ENCODE measurements around the gene VAV2. TPM values are rescaled to one million over a fixed set of nuclear protein-coding genes. Genes with fewer than 3 reads are reported as not detected.

The VAV2 gene
- total RNA-seq, 1 donor from 2014 or later = 34.6 TPM

GRCh38 chr9:133835262-133835901 is 156.7 kb downstream of the VAV2 start:
- Histone ChIP-seq H3K4me3 (no peak overlapping the region), H3K27me3 (no peaks in the 10 kb centered on the region), H3K4me1 (no peaks in the 10 kb centered on the region), H3K27ac (no peak overlapping the region), H3K36me3 (no peaks in the 10 kb centered on the region), H3K9me3 (no peaks in the 10 kb centered on the region)
- intact Hi-C loops (cut with DNase I) = no loop called here
- ATAC-seq (no peak), DNase-seq (no peak)
- TF ChIP-seq CTCF (IDR thresholded peaks at IDR 0.05) = no peak

DNA sequence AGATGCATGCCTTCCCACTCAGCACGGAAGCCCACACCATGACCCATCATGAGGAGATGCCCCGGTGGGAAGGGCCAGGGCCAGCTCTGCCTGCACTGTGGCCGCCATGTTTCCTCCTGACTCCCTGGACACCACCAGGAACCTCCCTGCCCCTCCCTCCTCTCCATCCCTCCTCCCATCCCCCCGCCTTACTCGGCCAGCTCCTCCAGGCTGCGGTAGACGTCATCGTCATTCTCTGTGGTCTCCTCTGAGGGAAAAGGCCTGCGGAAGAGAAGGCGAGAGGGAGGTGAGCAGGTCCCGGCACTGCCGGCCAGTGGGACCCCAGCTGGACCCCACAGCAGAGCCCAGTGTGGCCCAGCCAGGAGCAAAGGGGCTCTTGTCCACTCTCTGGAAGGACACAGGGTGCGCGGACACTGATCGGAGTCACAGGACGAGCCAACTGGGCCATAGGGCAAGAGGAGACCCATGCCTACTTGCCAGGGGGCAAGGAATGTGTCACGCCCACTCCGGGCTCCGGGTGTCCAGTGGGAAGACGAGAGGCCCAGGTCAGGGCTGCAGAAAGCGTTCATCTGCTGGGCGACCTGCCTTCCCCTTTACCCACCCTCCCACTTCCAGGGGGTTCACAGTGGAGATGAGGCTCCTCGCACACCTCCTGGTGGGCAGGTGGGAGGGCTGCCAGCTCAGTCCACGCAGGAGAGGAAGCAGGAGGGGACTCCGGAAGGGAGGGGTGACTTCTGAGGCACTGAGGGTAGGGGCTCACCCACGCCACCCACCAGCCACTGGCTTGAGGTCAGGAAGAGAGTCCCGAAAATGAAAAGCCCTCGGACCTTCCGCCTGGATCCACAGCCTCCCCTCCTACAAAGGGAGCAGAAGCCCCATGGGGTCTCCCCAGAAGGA is 157.8 kb downstream of the VAV2 start:
- Histone ChIP-seq H3K36me3 (no peaks in the 10 kb centered on the region), H3K4me3 (no peak overlapping the region), H3K27ac (no peak overlapping the region), H3K4me1 (no peaks in the 10 kb centered on the region), H3K27me3 (no peaks in the 10 kb centered on the region), H3K9me3 (no peaks in the 10 kb centered on the region)
- ATAC-seq = no peak
- no peak for DNase-seq
- TF ChIP-seq CTCF (IDR thresholded peaks at IDR 0.05) = no peak
- intact Hi-C loops (cut with DNase I) = no loop called here

DNA sequence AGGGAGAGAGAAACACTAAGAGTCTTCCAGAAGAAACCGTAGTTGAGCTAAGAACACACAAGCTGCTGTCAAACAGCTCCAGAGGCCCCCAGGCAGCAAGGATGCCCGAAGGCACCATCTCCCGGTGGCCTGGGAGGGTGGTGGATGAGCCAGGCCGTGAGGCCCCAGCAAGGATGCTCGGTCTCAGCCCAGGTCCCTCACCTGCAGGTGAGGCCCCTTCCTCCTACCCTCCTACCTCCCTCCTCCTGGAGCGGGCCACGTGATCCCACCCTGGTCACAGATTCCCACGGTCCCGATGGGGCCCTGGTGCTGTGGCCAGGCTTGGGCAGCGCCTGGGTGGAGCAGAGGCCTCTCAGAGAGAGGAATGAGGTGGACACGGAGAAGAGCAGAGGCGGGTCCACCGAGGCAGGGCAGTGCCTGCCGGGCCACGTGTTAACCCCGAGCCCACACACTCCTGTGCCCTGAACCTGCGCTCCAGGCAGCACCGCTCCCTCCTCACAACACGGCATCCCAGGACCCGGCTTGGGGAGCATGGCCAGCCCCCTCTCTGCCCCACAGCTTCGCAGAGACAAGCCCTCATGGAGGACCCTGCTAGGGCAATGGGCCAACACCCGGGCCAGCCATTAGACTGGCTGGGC is 158.6 kb downstream of the VAV2 start:
- DNase-seq = no peak
- Histone ChIP-seq H3K4me3 (no peak overlapping the region), H3K36me3 (no peaks in the 10 kb centered on the region), H3K27me3 (no peaks in the 10 kb centered on the region), H3K4me1 (no peaks in the 10 kb centered on the region), H3K9me3 (no peaks in the 10 kb centered on the region), H3K27ac (no peak overlapping the region)
- no peak for TF ChIP-seq CTCF (IDR thresholded peaks at IDR 0.05)
- ATAC-seq = no peak
- intact Hi-C loops (cut with DNase I) = no loop called here

DNA sequence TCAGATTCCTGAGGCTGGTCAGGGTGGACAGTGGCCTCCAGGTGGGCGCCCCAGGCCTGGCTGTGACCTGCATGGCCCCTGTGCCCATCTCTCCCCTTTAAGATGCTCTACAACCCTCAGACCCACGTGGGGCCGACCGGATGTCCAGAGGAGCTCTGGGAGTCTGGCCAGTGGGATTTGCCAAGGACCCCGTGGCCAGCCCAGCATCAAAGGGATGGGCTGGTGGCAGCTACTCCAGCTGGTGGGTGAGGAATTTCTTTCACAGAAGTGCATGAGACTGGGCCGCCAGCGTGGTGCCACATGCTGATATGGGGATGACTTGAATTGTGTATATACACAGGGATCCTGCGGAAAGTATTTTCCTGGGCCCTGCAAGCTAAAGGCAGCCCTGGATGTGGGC is 159.2 kb downstream of the VAV2 start:
- no peak for TF ChIP-seq CTCF (IDR thresholded peaks at IDR 0.05)
- ATAC-seq (no peak), DNase-seq (no peak)
- Histone ChIP-seq H3K27ac (no peak overlapping the region), H3K4me3 (no peak overlapping the region), H3K9me3 (no peaks in the 10 kb centered on the region), H3K4me1 (no peaks in the 10 kb centered on the region), H3K36me3 (no peaks in the 10 kb centered on the region), H3K27me3 (no peaks in the 10 kb centered on the region)
- intact Hi-C loops (cut with DNase I) = no loop called here

- TF ChIP-seq CTCF (IDR thresholded peaks at IDR 0.05) = no peak
- intact Hi-C loops (cut with DNase I) = no loop called here
- Histone ChIP-seq H3K36me3 (no peaks in the 10 kb centered on the region), H3K27me3 (no peaks in the 10 kb centered on the region), H3K4me1 (no peaks in the 10 kb centered on the region), H3K9me3 (no peaks in the 10 kb centered on the region), H3K4me3 (no peak overlapping the region), H3K27ac (no peak overlapping the region)
- DNase-seq = no peak
- ATAC-seq = no peak
These were observed 161.4 kb downstream of the VAV2 start for GRCh38 chr9:133830711-133831110.
